Tibial artery (tissue), 4 donors: ENCODE data around the gene HOXA11.

Source experiments
- DNase-seq, 2 donors: peaks; one replicate each; pipeline ENCODE4 v3.0.0-alpha.2; 2019
- H3K27ac ChIP-seq, 2 donors: fragments of 200-600 bp; sonication (generic) in 1 of 2; 1 replicate in 1 of 2; 2 replicates in 1 of 2; pipeline ENCODE4 v1.5.1; 2018 to 2019; ENCODE audit warnings: mild to moderate bottlenecking in 1 of 2
- H3K27me3 ChIP-seq, 2 donors: fragments of 200-600 bp; sonication (generic) in 1 of 2; one replicate each; pipeline versions ENCODE4 v1.5.1 to v1.6.0; 2016 to 2019
- H3K36me3 ChIP-seq, 3 donors: fragments of 200-600 bp; sonication (generic) in 2 of 3; one replicate each; pipeline ENCODE4 v1.5.1; 2016 to 2019; ENCODE audit warnings: mild to moderate bottlenecking in 2 of 3
- H3K4me1 ChIP-seq, 4 donors: fragments of 200-600 bp; sonication (generic) in 2 of 4; 1 replicate in 3 of 4; 2 replicates in 1 of 4; pipeline ENCODE4 v1.5.1; 2016 to 2019
- H3K4me3 ChIP-seq, 2 donors: fragments of 200-600 bp; sonication (generic) in 1 of 2; 1 replicate in 1 of 2; 2 replicates in 1 of 2; pipeline ENCODE4 v1.5.1; 2018 to 2019; ENCODE audit warnings: mild to moderate bottlenecking in 2 of 2
- H3K9me3 ChIP-seq, 3 donors: fragments of 200-600 bp; sonication (generic) in 1 of 3; one replicate each; pipeline ENCODE4 v1.5.1; 2016 to 2019
- CTCF ChIP-seq, 2 experiments: fragments of 200-600 bp in 1 of 2; fragments of 450-650 bp in 1 of 2; IDR thresholded peaks; one replicate each; pipeline ENCODE4 v1.5.1; 2017 to 2019; ENCODE audit warnings: antibody characterized with exemption in 2 of 2, mild to moderate bottlenecking in 1 of 2, moderate library complexity in 1 of 2
- intact Hi-C: fragments of 100-400 bp; cut with DNase I; formaldehyde crosslinking; loops from one replicate; pipeline ENCODE4 v1.15.0; 2023; ENCODE audit warnings: low total_unique reads

The HOXA11 gene

DNA sequence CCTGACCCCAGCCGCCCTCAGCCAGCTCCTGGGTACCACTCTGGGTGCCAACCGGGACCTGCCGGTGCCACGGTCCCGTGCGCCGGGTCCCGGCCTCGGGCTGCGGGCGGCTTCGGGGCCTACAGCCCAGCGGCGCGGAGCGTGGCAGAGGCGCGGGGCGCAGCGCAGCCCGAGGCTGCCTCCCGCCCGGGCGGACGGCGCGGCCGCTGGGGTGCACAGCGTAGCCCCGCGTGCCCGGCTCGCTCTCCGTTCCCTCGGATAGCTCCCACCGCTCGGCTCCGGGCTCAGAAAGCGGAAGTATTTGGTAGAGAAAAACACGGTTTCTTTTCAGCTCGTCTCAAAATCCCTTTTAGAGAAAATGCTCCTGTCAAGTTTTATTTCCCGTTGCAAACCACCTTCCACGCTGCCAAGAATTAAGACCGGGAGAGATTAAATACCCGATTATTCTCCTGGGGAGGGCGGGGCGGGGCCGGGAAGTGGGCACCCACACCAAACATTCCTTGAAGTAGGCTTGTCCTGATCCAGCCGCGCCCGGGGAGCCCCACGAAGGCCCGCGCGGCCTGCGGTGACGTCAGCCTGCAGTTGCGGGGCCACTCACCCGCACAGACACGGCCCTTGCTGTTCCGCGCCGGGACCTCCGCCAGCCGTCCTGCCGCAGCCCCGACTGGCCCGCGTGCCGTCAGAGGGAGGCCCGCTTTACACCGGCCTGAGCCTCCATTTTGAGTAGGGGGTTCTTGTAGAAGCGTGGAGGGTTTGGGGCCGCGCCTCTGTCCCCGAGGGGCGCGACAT, 7.7 kb upstream of the HOXA11 start:
- intact Hi-C loops, result loop anchor here (10.0 kb wide), 2 partner anchors 732 to 902 kb away; no protein-coding TSS in a partner anchor
- H3K27me3 ChIP-seq, result peaks cover 0 to 95% of the 10 kb centered on the region in 2 donors
- H3K4me3 ChIP-seq, result peak overlapping the region; percentile 38 to 42
- no peaks in the 10 kb centered on the region for H3K9me3 ChIP-seq
- peak; percentile 26 to 66 for DNase-seq
- no peak for TF ChIP-seq CTCF (IDR thresholded peaks at IDR 0.05)
- no peak overlapping the region for H3K27ac ChIP-seq
- H3K4me1 ChIP-seq, result peaks cover 0 to 13% (median 8%) of the 10 kb centered on the region in 4 donors
- H3K36me3 ChIP-seq, result no peaks in the 10 kb centered on the region

GRCh38 chr7:27191833-27192545, 7.0 kb upstream of the HOXA11 start:
- peaks cover 0 to 13% (median 8%) of the 10 kb centered on the region in 4 donors for H3K4me1 ChIP-seq
- H3K27me3 ChIP-seq, result peaks cover 0 to 94% of the 10 kb centered on the region in 2 donors
- H3K4me3 ChIP-seq, result peak overlapping the region; percentile 38 to 42
- no peaks in the 10 kb centered on the region for H3K9me3 ChIP-seq
- no peak for TF ChIP-seq CTCF (IDR thresholded peaks at IDR 0.05)
- intact Hi-C loops, result loop anchor here (10.0 kb wide), 2 partner anchors 733 to 903 kb away; no protein-coding TSS in a partner anchor
- peak; percentile 22 to 62 for DNase-seq
- no peak overlapping the region for H3K27ac ChIP-seq
- no peaks in the 10 kb centered on the region for H3K36me3 ChIP-seq

DNA sequence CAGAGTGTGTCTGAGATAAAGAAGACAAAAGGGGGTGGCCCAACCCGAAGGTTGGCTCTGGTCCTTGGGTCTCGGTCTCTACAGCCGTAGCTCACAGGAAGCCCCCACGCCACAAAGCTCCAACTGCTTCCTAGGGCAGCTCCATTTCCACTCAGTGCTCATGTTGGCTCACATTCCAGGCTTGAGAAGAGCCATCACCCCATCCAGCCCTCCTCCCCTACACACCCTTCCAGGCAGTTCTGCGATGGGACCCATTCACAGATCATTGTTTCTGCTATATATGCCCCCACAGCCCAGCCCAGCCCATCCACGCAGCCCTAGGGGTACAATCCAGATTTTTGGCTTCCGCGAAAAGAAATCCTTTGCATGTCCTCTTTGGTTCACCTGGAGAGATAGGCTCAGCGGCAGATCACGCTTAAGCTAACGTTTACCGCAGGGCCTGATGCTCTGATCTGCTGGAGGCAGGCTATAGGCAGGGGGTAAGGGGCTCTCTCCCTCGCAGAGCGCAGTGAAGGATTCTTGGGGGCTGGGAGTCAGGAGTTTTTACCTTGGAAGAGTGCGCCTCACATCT, 6.2 kb upstream of the HOXA11 start:
- intact Hi-C loops, result loop anchor here (10.0 kb wide), 2 partner anchors 734 to 904 kb away; no protein-coding TSS in a partner anchor

DNA sequence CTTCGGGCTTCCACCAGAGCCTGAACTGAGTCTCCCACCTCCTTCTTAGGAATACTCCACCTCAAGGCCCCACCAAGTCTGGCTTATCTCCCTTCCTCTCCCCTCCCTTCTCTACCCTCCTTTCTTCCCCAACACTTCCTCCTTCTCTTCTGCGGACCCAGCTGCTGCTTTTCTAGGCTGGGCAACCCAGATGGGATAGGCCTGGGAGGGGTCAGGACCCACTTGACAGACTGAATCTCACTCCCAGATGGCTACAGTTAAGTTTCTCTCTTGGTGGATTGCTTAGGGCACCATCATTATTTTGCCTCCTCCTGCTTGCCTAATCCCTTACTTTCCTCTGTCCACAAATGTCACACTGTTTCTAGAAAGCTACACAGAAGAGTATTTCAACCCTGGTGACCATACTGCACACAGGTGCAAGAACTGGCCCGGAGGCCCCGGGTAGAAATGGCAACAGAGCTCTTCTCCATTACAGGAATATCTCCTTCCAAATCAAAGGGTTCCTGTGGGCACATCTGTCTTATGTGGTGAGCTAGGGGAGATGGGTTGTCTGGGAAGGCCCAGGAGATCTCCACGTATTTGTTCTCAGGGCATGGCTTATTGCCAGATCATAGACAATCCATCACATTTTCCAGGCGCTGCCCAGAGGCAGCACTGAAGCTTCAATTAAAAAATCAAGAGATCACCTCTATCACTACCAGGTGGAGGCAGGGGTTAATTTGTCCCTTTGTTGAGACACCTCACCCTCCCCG, 5.1 kb upstream of the HOXA11 start:
- intact Hi-C loops, result loop anchor here (10.0 kb wide), 2 partner anchors 735 to 905 kb away; no protein-coding TSS in a partner anchor
- no peaks in the 10 kb centered on the region for H3K36me3 ChIP-seq
- H3K4me3 ChIP-seq, result no peak overlapping the region
- TF ChIP-seq CTCF (IDR thresholded peaks at IDR 0.05), result no peak
- DNase-seq, result peak; percentile 13 to 39
- peaks cover 0 to 16% (median 8%) of the 10 kb centered on the region in 4 donors for H3K4me1 ChIP-seq
- H3K27me3 ChIP-seq, result peaks cover 0 to 91% of the 10 kb centered on the region in 2 donors
- no peak overlapping the region for H3K27ac ChIP-seq
- H3K9me3 ChIP-seq, result no peaks in the 10 kb centered on the region

More for the DNA sequence above, 6.2 kb upstream of the HOXA11 start:
- DNase-seq, result peak; percentile 16 to 58
- Histone ChIP-seq H3K9me3 (no peaks in the 10 kb centered on the region), H3K36me3 (no peaks in the 10 kb centered on the region), H3K27me3 (peaks cover 0 to 90% of the 10 kb centered on the region in 2 donors), H3K4me1 (peaks cover 0 to 13% (median 8%) of the 10 kb centered on the region in 4 donors), H3K4me3 (no peak overlapping the region), H3K27ac (no peak overlapping the region)
- no peak for TF ChIP-seq CTCF (IDR thresholded peaks at IDR 0.05)
